NCI-H69 (cell line): Measurements from ENCODE around the gene TSPAN13.
A peak's percentile ranks its signal among the peaks of the same experiment; 100 is the strongest.

ENCODE experiments used
- DNase-seq: peaks from one replicate; lab custom pipeline; 2025; lab: John Stamatoyannopoulos, UW

TSPAN13 gene

GRCh38 chr7:16753102-16753931 lies at the start of gene TSPAN13:
Gene TSPAN13, plus strand, starts transcription at chr7:16753755. Its CDS starts 213 bp downstream, at chr7:16753968.
- DNase-seq, result peak; percentile 99

- DNase-seq, result no peak
These were observed 45.0 kb upstream of the TSPAN13 start for GRCh38 chr7:16708511-16708910.

GRCh38 chr7:16708980-16709379 lies 44.6 kb upstream of the TSPAN13 start:
- no peak for DNase-seq

DNA sequence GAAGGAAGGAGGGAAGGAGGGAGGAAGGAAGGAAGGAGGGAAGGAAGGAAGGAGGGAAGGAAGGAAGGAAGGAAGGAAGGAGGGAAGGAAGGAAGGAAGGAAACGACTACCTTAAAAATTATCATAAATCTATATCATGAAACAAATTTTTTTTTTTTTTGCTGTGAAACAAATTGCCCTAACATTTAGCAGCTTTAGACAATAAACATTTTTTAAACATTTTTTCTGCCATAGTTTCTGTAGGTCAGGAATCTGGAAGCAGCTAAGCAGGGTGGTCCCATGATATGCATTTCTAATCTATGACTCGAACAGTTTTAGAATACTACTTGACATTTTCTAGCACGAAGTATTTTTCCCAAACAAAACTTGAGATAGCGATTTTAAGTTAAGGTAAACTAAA lies 42.9 kb upstream of the TSPAN13 start:
- no peak for DNase-seq

GRCh38 chr7:16711730-16712129 lies 41.8 kb upstream of the TSPAN13 start:
- no peak for DNase-seq

- no peak for DNase-seq
These were observed 40.6 kb upstream of the TSPAN13 start for GRCh38 chr7:16712916-16713315.

GRCh38 chr7:16715928-16716327 lies 37.6 kb upstream of the TSPAN13 start:
- no peak for DNase-seq

- peak; percentile 20 for DNase-seq
These were observed 35.4 kb upstream of the TSPAN13 start for GRCh38 chr7:16718111-16718656.

DNA sequence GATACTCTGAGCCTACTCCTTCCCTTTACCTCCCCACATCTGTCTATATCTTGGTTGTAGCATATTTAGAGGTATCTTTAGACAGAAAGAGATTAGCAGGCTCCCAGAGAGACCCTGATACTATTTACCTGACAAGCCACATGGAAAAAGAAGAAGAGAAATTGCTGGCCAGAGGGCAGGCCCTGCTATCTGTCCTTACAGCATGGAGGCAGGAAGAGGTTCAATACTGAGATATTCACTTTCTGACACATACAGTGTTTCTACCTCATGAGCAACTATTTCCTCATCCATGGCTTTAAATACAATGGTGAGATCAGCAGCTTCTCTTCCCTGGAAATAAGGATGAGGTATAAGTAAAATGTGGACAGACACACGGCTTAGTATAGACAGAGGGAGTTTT lies 33.9 kb upstream of the TSPAN13 start:
- peak; percentile 38 for DNase-seq

DNA sequence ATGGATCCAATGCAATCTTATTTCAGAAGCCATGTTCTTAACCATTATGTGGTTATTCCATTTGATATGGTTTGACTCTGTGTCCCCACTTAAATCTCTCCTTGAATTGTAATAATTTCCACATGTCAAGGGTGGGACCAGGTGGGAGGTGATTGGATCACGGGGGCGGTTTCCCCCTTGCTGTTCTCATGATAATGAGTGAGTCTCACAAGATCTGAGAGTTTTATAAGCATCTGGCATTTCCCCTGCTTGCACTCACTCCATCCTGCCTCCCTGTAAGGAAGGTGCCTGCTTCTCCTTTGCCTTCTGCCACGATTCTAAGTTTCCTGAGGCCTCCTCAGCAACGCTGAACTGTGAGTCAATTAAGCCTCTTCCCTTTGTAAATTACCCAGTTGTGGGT lies 32.0 kb upstream of the TSPAN13 start:
- DNase-seq, result no peak

GRCh38 chr7:16724344-16724743 lies 29.2 kb upstream of the TSPAN13 start:
- DNase-seq, result no peak

- no peak for DNase-seq
These were observed 27.4 kb upstream of the TSPAN13 start for GRCh38 chr7:16726189-16726588.

DNA sequence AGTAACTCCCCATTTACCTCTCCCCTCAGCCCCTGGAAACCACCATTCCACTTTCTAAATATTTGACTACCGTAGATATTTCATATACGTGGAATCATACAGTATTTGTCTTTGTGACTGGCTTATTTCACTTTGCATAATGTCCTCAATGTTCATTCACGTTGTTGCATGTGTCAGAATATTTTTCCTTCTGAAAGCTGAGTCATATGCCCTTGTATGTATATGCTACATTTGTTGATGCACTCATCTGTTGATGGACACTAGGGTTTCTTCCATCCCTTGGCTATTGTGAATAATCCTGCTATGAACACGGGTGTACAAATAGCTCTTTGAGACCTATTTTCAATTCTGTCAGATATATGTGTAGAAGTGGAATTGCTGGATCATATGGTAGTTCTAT lies 25.8 kb upstream of the TSPAN13 start:
- DNase-seq, result no peak

DNA sequence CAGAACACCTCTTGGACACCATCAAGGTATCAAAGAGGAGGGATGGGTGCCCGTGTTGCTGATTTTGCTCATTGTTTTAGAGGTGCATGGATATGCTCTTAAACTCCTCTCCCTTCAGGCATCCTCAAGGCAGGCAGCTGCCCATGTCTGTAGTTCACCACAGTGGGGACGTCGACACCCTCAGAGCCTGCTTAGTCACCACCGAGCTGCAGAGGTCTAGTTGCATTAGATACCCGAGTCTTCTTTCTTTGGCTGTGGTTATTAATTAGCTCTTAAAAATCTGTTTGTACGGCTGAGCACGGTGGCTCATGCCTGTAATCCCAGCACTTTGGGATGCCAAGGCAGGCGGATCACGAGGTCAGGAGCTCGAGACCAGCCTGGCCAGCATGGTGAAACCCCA lies 24.7 kb upstream of the TSPAN13 start:
- no peak for DNase-seq

DNA sequence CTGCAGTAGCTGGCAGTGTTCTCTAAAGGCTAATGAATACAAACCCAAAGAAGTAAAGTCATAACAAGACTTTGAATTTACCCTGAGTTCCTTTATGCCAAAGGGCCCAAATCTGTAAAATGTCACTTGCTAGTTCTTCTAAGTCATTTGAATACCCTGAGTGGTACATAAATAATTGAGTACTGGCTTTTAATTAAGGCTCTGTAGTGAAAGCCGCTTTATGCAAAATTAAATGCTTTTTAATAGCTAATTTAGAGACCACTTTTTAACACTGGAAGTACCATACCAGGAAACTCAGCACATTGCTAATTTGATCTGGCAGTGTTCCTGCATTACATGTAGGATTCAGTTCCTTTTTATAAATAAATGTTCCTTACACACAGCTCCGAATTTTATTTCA lies 24.0 kb upstream of the TSPAN13 start:
- DNase-seq, result no peak

DNA sequence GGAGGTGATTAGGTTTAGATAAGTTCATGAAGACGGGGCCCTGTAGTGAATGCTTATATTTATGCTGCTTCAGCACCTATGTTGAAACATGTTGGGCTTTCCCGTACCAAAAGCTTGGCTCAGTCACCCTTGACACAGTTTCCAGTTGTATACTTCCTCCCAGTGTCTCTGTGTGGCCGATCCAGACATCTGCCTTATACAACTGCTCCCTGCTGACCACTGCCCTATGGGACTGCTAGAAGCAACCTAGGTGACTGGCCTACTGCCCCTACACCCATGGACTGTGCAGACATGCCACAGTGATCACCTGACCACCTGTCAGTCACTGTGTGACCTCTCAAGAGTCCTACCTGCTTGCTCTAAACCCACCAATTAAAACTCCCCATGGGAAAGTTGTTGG lies 22.6 kb upstream of the TSPAN13 start:
- no peak for DNase-seq

DNA sequence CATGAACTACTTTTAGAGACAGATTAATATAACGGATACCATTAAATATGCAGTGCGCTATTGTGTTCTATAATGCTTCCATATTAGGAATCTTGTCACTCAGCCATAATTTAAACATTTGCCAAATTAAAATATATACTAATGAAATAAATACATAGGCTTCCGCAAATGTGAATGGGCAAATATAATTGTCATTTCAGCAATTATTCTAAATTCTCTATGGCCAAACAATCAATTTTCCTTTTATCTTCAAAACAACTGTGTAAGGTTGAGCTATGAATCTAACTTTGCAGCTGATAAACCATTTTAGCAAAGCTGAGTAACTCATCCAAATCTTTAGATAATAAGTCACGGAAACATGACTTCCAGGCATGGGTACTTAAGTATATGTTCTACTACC lies 20.7 kb upstream of the TSPAN13 start:
- no peak for DNase-seq

DNA sequence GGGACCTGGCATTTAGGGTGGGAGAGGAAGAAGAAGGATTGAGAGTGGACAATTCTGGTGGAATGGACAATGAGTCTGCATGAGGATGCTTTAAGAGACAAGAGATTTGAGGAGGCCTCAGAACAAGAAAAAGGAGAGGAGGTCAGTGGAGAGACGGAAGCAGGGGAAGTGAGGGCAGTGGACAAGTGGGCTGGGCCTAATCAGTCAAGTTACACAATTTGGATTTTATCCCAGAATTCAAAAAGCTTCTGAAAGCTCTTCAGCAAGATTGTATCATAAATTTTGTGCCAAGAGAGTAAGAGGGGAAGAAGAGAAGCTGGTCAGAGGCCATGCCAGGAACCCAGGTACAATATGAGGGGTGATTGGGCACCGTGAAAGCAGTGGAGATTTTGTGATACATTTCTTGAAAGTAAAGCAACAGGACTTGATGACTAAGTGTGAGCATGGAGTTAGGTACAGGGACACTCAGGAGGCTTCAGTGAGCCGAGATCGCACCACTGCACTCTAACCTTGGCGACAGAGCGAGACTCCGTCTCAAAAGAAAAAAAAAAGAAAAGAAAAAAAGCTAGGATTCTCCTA lies 19.3 kb upstream of the TSPAN13 start:
- DNase-seq, result no peak

DNA sequence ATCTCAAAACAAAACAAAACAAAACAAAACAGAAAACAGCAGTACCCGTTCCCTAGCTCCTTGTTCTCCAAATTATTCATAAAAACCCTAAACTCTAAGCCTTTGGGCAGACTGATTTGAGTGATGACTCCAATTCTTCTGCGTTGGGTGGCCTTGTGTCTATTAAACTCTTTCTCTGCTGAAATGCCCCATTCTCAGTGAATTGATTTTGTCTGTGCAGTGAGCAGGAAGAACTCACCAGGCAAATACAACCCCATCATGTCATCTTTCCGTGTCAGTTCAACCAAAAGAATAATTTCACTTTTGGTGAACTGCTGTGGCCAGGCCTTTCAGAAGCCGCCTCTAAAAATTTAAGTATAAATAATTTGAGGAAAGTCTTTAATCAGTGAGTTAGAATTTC lies 18.5 kb upstream of the TSPAN13 start:
- no peak for DNase-seq

DNA sequence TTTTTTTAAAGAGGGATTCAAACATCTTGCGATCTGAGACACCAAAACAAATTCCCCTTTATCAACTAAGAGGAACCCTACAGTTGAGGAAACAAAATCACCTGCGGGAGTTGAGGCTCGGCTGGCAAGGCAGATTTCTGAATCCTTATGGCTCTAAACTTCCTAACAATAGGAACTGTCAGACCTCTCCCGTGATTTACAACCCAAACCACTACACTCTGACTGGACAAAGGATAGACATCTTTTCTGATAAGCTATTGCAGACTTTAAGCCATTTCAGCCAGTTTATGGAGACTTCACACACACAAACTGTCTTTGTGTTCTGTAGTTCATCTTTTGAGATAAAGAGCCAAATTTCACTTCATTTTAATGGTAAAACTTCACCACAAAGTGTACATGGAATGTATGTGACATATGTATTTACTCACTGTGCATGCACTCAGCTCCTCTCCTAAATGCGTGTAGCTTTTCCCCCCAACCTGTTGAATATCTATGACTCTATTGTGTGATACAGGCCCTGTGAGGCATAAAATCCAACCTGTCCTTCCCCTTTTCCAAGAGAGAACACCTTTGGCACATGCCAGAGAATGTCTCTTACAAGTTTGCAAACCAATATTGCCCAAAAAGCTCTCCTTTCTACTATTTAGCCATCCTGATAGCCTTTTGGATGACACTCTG lies 15.4 kb upstream of the TSPAN13 start:
- no peak for DNase-seq

DNA sequence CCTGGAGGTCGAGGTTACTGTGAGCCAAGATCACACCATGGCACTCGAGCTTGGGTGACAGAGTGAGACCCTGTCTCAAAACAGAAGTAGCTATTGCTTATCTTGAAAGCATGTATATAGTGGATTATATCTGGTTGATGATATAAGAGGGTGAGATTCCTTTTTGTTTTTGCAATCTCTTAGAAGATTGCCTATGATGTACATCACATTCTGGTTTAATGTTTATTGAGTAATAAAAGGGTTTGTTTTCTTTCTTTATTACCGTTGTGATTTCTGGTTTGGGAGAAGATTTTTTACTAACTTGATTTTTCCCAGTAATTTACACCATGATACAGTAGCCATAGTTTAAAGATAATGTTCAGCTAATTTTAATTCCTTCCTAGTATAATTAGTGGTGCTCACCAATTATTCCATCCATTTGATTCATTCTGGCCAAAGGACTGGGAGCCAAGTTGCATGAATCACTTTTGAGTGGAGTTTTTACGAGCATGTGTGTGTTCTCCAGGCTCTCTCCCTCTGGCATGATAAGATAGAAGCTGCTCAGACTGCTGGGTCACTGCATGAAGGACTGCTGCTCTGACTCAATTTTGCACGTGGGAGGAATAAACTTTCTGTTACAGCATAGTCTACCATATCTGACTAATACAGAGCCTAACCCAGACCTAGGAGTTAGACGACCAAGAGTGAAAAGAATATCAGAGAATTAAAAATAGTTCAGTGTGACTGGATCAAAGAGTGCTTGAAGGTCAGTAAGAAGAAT lies 13.5 kb upstream of the TSPAN13 start:
- peak; percentile 63 for DNase-seq

DNA sequence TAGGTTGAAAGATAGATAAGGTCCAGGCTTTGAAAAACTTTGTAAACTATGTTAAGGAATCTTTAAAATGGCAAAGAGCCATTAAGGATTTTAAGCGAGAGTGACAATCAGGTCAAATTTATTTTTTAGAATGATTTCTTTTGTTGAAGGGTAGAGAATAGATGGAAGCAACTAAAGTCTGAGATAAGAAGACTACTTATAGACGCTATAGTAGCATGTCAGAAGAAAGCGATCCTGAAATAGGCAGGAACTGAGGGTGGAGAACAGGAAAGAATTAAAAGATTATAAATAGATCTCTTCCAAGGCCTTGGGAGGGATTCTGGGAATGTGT lies 13.0 kb upstream of the TSPAN13 start:
- DNase-seq, result no peak
